Endometrial microvascular endothelial cells (primary cell): Measurements from ENCODE around the gene LZTS3. TPM values are rescaled to one million over a fixed set of nuclear protein-coding genes. Genes with fewer than 3 reads are reported as not detected.
"Not testable (repeated sequence)": the region's sequence is repeated elsewhere in the genome, so short reads cannot be mapped to it uniquely, and the experiment has no call there.

Experiments used
- in situ Hi-C: cut with HindIII; loops from 2 replicates; pipeline ENCODE4 v1.10.0; 2017; ENCODE audit warnings: low sequenced_read_pairs, low pct_unique_long_range_greater_than_20kb; ENCODE audit errors: inconsistent ontology term
- total RNA-seq: library from RNA; depleted of rRNA; stranded (reverse); fragments of >200 nt; gene quantifications from one replicate; pipeline ENCODE4 v1.2.3, GENCODE V29; 2015; ENCODE audit errors: inconsistent ontology term

The LZTS3 gene
- total RNA-seq, 1 donor from 2014 or later = 1.8 TPM

DNA sequence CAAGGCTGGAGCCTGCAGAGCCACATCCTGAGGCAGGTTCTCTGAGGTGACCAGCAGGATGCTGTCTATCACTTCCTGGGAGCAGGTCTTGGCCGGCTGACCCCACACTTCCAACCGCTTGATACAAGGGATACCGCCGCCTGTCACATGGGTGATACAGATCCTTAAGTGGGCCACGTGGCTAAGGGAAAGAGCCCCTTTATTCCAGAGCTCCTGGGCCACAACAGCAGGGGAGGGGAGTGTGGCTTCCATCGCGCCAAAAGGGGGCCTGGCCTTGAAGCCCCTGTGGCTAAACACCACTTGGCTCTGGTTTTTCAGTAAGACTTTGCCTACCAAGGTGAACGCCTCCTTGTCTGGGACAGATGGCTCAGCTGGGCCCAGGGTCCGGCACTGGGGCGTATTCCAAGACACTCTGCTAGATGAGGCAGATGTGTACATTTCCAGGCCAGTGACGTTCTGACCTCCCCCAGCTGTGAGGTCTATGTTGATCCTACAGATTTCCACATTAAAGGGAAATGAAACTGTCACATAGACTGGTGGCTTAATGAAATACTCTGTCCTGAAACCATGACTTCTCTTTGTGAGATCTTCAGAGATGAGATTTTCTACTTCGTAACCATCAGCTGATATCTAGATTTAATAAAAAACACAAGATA is 51.3 kb downstream of the LZTS3 start:
- in situ Hi-C loops = no loop called here

DNA sequence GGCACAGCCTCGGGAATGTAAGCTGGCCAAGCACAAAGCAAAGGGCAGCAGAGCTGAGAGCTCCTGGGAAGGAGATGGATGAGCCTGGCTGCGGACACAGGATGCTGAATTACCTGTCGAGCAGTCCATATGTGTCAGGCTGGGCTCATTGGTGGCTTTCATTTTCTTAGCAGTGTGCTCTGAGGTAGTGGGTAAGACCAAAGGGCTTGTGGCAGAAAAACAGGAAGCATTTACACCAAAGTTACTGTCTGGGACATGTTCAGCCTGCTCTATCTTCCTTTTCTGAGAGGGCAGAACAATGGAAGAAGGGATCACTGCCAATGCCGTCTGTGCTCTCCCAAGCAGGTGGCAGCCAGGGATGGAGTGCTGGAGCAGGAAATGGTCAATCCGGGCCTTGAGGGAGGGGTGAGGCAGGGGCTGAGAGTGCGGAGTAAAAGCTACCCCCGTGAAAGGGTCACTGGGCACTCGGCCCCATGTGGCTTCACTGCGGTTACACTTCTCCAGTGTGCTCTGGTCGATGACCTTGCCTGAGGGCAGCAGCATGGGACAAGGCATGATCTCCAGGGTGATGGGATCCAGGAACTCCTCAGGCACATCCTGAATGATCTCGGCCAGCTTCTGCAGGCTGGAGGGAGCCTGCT is 52.0 kb downstream of the LZTS3 start:
- in situ Hi-C loops = no loop called here

DNA sequence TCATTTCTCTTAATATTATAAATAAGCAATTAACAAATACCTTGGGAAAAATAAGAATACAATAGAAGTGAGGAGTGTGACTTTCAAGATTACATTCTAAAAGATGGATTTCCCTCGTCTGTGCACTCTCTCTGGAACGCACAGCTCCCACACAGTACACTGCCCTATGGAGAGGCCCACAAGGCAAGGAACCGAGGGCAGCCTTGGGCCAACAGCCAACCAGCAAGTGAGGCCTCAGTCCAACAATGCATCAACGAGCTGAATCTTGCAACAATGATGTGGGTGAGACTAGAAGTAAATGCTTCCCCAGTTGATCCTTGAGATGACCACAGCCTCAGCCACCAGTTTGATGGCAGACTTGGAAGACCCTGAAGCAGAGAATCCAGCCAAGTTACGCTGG is 54.3 kb downstream of the LZTS3 start:
- in situ Hi-C loops = no loop called here

DNA sequence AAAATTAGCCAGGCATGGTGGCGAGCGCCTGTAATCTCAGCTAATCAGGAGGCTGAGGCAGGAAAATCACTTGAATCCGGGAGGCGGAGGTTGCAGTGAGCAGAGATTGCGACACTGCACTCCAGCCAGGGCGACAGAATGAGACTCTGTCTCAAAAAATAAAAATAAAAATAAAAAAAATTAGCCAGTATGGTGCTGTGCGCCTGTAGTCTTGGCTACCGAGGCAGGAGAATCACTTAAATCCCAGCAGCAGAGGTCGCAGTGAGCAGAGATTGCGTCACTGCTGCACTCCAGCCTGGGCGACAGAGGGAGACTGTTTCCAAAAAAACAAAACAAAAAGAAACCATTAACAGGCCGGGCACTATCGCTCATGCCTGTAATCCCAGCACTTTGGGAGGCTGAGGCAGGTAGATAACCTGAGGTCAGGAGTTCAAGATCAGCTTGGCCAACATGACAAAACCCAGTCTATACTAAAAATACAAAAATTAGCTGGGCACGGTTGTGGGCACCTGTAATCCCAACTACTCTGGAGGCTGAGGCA is 55.4 kb downstream of the LZTS3 start:
- in situ Hi-C loops = not testable (repeated sequence)

DNA sequence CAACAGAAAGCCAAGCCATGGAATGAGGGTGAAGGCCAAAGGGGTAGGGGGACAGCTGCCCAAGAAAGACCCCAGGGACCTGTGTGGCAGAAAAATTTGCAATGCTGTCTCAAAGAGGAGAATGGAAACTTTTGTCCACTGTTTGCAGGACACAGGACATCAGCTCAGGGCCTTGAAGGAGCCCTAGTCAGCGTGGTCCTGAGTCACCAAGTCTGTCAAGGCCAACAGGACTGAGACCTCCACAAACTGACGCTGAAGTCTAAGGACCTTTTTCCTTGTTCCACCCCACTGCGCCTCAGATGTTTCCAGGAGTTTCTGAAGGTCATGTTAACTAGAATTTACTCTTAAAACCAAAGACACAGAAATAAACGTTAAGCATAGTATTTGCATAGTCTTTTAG is 57.0 kb downstream of the LZTS3 start:
- in situ Hi-C loops = no loop called here

DNA sequence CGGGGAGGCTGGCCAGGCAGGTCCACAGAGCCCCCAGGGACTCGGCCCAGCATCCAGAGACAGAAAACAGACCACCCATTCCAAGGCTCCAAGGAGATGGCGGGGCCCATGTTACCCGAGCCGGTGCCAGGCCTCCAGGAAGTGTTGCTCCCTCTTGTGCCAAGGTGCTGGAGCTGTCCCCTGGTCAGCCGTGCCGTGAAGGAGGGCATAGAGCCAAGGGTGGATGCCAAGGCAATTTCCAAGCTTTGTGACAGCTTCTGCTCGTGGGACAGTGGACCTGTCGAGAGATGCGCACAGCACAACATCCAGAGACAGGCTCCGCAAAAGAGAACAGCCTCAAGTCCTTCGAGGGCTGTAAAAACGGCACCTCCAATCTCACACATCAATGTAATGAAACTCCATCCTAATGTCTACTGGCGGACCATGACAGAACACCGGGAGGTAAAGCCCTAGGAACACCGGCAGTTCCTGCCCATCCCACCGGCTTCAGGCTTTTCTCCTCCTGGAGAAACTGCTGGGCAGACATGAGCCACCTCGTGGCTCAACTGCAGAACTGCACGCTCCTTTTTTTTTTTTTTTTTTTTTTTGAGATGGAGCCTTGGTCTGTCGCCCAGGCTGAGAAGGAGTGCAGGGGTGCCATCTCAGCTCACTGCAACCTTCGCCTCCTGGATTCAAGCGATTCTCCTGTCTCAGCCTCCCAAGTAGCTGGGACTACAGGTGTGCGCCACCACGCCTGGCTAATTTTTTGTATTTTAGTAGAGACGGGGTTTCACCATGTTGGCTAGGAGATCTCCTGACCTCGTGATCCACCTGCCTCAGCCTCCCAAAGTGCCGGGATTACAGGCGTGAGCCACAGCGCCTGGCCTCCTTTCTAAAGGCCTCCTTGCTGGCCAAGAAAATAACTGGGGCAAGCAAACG is 57.9 kb downstream of the LZTS3 start:
- in situ Hi-C loops = no loop called here

Other genes with a start within 250 kb of the LZTS3 start
- gene GNRH2, start 129.9 kb downstream of the LZTS3 start, total RNA-seq = not detected
- 46.9 TPM for gene MRPS26, start 127.5 kb downstream of the LZTS3 start, total RNA-seq
- not detected for gene OXT, start 101.9 kb downstream of the LZTS3 start, total RNA-seq
- not detected for gene AVP, start 88.8 kb downstream of the LZTS3 start, total RNA-seq
- gene FASTKD5, start 13.7 kb downstream of the LZTS3 start, total RNA-seq = 23.8 TPM
- 1.4 TPM for gene UBOX5, start 13.7 kb downstream of the LZTS3 start, total RNA-seq
- 56.7 TPM for gene DDRGK1, start 31.1 kb upstream of the LZTS3 start, total RNA-seq
- 90.0 TPM for gene ITPA, start 35.9 kb upstream of the LZTS3 start, total RNA-seq
- gene SLC4A11, start 65.6 kb upstream of the LZTS3 start, total RNA-seq = 1.3 TPM
- 10.4 TPM for gene DNAAF9, start 234.1 kb upstream of the LZTS3 start, total RNA-seq